ENCODE results near the gene PRR19.

The PRR19 gene

GRCh38 chr19:42352301-42353259 lies 50.6 kb downstream of the PRR19 start:
- TF ChIP-seq TAF1 (IDR thresholded peaks at IDR 0.05; ENCODE audit: borderline replicate concordance, insufficient read depth, low read length): no peak
- TF ChIP-seq POLR2AphosphoS5 (IDR thresholded peaks at IDR 0.05; ENCODE audit: low read depth, low read length): no peak
- TF ChIP-seq REST (IDR thresholded peaks at IDR 0.05; ENCODE audit: insufficient read depth in 1 of 2, low read depth in 2 of 2, low read length in 2 of 2): no peak
- no peak for TF ChIP-seq SIN3A (IDR thresholded peaks at IDR 0.05; ENCODE audit: borderline replicate concordance, insufficient read depth, low read length)
- no peak for TF ChIP-seq FOXP2 (optimal IDR thresholded peaks at IDR 0.05; ENCODE audit: borderline replicate concordance, extremely low read depth, extremely low read length, insufficient read depth)

GRCh38 chr19:42353341-42354015 lies 51.5 kb downstream of the PRR19 start:
- TF ChIP-seq REST (IDR thresholded peaks at IDR 0.05; ENCODE audit: insufficient read depth in 1 of 2, low read depth in 2 of 2, low read length in 2 of 2) (no peak), TAF1 (IDR thresholded peaks at IDR 0.05; ENCODE audit: borderline replicate concordance, insufficient read depth, low read length) (no peak), POLR2AphosphoS5 (IDR thresholded peaks at IDR 0.05; ENCODE audit: low read depth, low read length) (no peak), FOXP2 (optimal IDR thresholded peaks at IDR 0.05; ENCODE audit: borderline replicate concordance, extremely low read depth, extremely low read length, insufficient read depth) (no peak), SIN3A (IDR thresholded peaks at IDR 0.05; ENCODE audit: borderline replicate concordance, insufficient read depth, low read length) (no peak)

- no peak for TF ChIP-seq TAF1 (IDR thresholded peaks at IDR 0.05; ENCODE audit: borderline replicate concordance, insufficient read depth, low read length)
- TF ChIP-seq SIN3A (IDR thresholded peaks at IDR 0.05; ENCODE audit: borderline replicate concordance, insufficient read depth, low read length): no peak
- TF ChIP-seq POLR2AphosphoS5 (IDR thresholded peaks at IDR 0.05; ENCODE audit: low read depth, low read length): no peak
These were observed 54.0 kb downstream of the PRR19 start for GRCh38 chr19:42355896-42356295.

GRCh38 chr19:42356686-42357085 lies 54.8 kb downstream of the PRR19 start:
- TF ChIP-seq SIN3A (IDR thresholded peaks at IDR 0.05; ENCODE audit: borderline replicate concordance, insufficient read depth, low read length) (no peak), REST (IDR thresholded peaks at IDR 0.05; ENCODE audit: insufficient read depth in 1 of 2, low read depth in 2 of 2, low read length in 2 of 2) (no peak), FOXP2 (optimal IDR thresholded peaks at IDR 0.05; ENCODE audit: borderline replicate concordance, extremely low read depth, extremely low read length, insufficient read depth) (no peak), TAF1 (IDR thresholded peaks at IDR 0.05; ENCODE audit: borderline replicate concordance, insufficient read depth, low read length) (no peak), POLR2AphosphoS5 (IDR thresholded peaks at IDR 0.05; ENCODE audit: low read depth, low read length) (no peak)

- TF ChIP-seq SIN3A (IDR thresholded peaks at IDR 0.05; ENCODE audit: borderline replicate concordance, insufficient read depth, low read length): no peak
These were observed 55.4 kb downstream of the PRR19 start for GRCh38 chr19:42357290-42357689.
